ENCODE results near the gene TMEM269.
"Not testable (repeated sequence)": the region's sequence is repeated elsewhere in the genome, so short reads cannot be mapped to it uniquely, and the experiment has no call there.

TMEM269 gene

GRCh38 chr1:42779725-42780124, 5.1 kb upstream of the TMEM269 start:
- DNase-seq, result no peak

- DNase-seq, result no peak
Observed at GRCh38 chr1:42780176-42780575, 4.6 kb upstream of the TMEM269 start.

GRCh38 chr1:42783092-42783491, 1.7 kb upstream of the TMEM269 start:
- DNase-seq, result no peak

GRCh38 chr1:42784547-42784945, 245 bp upstream of the TMEM269 start:
- no peak for DNase-seq

GRCh38 chr1:42786097-42786496, 1.3 kb downstream of the TMEM269 start:
- DNase-seq, result no peak

GRCh38 chr1:42788021-42788420, 3.2 kb downstream of the TMEM269 start:
- no peak for DNase-seq

- no peak for DNase-seq
Observed at GRCh38 chr1:42793824-42794223, 9.0 kb downstream of the TMEM269 start.

GRCh38 chr1:42797414-42797813, 12.6 kb downstream of the TMEM269 start:
- DNase-seq, result no peak

GRCh38 chr1:42797979-42798378, 13.2 kb downstream of the TMEM269 start:
- DNase-seq, result no peak

- DNase-seq, result no peak
Observed at GRCh38 chr1:42801832-42802473, 17.2 kb downstream of the TMEM269 start.

- no peak for DNase-seq
Observed at GRCh38 chr1:42806171-42806570, 21.4 kb downstream of the TMEM269 start.

- DNase-seq, result no peak
Observed at GRCh38 chr1:42806593-42806992, 21.8 kb downstream of the TMEM269 start.

- no peak for DNase-seq
Observed at GRCh38 chr1:42807056-42807668, 22.4 kb downstream of the TMEM269 start.

- not testable (repeated sequence) for DNase-seq
Observed at GRCh38 chr1:42814815-42815214, 30.0 kb downstream of the TMEM269 start.

GRCh38 chr1:42815941-42816584, 31.3 kb downstream of the TMEM269 start:
- DNase-seq, result peak; percentile 24

- peak; percentile 97 for DNase-seq
Observed at GRCh38 chr1:42816585-42817439, 32.0 kb downstream of the TMEM269 start, which contains the start of the genes ERMAP and SVBP. ERMAP (plus strand) TSS chr1:42817122; CDS start chr1:42830449, 13,327 bp downstream. SVBP (minus strand) TSS chr1:42817397; CDS start chr1:42816544, 853 bp downstream.

GRCh38 chr1:42817440-42817767, 32.6 kb downstream of the TMEM269 start:
- DNase-seq, result no peak

GRCh38 chr1:42817976-42818375, 33.2 kb downstream of the TMEM269 start:
- no peak for DNase-seq

GRCh38 chr1:42820813-42821212, 36.0 kb downstream of the TMEM269 start:
- DNase-seq, result no peak

- DNase-seq, result no peak
Observed at GRCh38 chr1:42821690-42822089, 36.9 kb downstream of the TMEM269 start.

- DNase-seq, result no peak
Observed at GRCh38 chr1:42822800-42823392, 38.1 kb downstream of the TMEM269 start.

GRCh38 chr1:42824481-42825035, 39.8 kb downstream of the TMEM269 start:
- DNase-seq, result no peak

Data from activated T-cell treated with anti-CD3 and anti-CD28 coated beads, Interleukin-2, amount 50 U/mL, for 1 hour (primary cell).